ENCODE results near the gene CDH23. TPM values are rescaled to one million over a fixed set of nuclear protein-coding genes. Genes with fewer than 3 reads are reported as not detected.

Gene CDH23
- total and polyA plus RNA-seq, 9 of the 15 experiments (the other 6 are each of a cell fraction or from before 2014, with no cell fraction given), result 0.18 to 1.2 (median 0.47) TPM

- TF ChIP-seq, protein P1, sequence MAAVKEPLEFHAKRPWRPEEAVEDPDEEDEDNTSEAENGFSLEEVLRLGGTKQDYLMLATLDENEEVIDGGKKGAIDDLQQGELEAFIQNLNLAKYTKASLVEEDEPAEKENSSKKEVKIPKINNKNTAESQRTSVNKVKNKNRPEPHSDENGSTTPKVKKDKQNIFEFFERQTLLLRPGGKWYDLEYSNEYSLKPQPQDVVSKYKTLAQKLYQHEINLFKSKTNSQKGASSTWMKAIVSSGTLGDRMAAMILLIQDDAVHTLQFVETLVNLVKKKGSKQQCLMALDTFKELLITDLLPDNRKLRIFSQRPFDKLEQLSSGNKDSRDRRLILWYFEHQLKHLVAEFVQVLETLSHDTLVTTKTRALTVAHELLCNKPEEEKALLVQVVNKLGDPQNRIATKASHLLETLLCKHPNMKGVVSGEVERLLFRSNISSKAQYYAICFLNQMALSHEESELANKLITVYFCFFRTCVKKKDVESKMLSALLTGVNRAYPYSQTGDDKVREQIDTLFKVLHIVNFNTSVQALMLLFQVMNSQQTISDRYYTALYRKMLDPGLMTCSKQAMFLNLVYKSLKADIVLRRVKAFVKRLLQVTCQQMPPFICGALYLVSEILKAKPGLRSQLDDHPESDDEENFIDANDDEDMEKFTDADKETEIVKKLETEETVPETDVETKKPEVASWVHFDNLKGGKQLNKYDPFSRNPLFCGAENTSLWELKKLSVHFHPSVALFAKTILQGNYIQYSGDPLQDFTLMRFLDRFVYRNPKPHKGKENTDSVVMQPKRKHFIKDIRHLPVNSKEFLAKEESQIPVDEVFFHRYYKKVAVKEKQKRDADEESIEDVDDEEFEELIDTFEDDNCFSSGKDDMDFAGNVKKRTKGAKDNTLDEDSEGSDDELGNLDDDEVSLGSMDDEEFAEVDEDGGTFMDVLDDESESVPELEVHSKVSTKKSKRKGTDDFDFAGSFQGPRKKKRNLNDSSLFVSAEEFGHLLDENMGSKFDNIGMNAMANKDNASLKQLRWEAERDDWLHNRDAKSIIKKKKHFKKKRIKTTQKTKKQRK (IDR thresholded peaks at IDR 0.05; ENCODE audit: borderline replicate concordance, low read depth, low read length), result no peak
- TF ChIP-seq FOXK2 (conservative IDR thresholded peaks at IDR 0.05 in 1 of 2, IDR thresholded peaks at IDR 0.05 in 1 of 2; ENCODE audit: low read depth in 2 of 2) (peak; percentile 78), ZNF445 (CRISPR knock-in tag; IDR thresholded peaks at IDR 0.05; ENCODE audit: low read depth) (no peak), CREB3 (tag; conservative IDR thresholded peaks at IDR 0.05; ENCODE audit: low read depth) (no peak), ZNF212 (CRISPR knock-in tag; IDR thresholded peaks at IDR 0.05) (no peak), ZNF699 (CRISPR knock-in tag; IDR thresholded peaks at IDR 0.05; ENCODE audit: insufficient replicate concordance) (no peak), RAD51 (IDR thresholded peaks at IDR 0.05; ENCODE audit: borderline replicate concordance, low read depth) (no peak), USF1 (CRISPR knock-in tag; IDR thresholded peaks at IDR 0.05) (no peak), SIN3A (IDR thresholded peaks at IDR 0.05; ENCODE audit: borderline replicate concordance in 2 of 2, control insufficient read depth in 1 of 2, low read depth in 2 of 2, low read length in 2 of 2) (no peak), ZNF175 (CRISPR knock-in tag; IDR thresholded peaks at IDR 0.05; ENCODE audit: low read depth) (no peak), MTA3 (IDR thresholded peaks at IDR 0.05; ENCODE audit: borderline replicate concordance) (no peak; the same call in none of the 2 replicates), ZNF639 (CRISPR knock-in tag; conservative IDR thresholded peaks at IDR 0.05 in 1 of 2, IDR thresholded peaks at IDR 0.05 in 1 of 2) (peak in 1 of 2 experiments; percentile 77; a peak in 2 of 4 replicates), ZNF282 (CRISPR knock-in tag; IDR thresholded peaks at IDR 0.05) (no peak), SMARCC2 (IDR thresholded peaks at IDR 0.05; ENCODE audit: low read depth) (peak; percentile 82), ATF1 (CRISPR knock-in tag; IDR thresholded peaks at IDR 0.05) (no peak), ATF1 (tag; IDR thresholded peaks at IDR 0.05) (no peak), MCM5 (IDR thresholded peaks at IDR 0.05; ENCODE audit: low read depth) (no peak), ASH1L (IDR thresholded peaks at IDR 0.05; ENCODE audit: borderline replicate concordance, low read depth, partially characterized antibody) (no peak)
- TF ChIP-seq, protein P2, sequence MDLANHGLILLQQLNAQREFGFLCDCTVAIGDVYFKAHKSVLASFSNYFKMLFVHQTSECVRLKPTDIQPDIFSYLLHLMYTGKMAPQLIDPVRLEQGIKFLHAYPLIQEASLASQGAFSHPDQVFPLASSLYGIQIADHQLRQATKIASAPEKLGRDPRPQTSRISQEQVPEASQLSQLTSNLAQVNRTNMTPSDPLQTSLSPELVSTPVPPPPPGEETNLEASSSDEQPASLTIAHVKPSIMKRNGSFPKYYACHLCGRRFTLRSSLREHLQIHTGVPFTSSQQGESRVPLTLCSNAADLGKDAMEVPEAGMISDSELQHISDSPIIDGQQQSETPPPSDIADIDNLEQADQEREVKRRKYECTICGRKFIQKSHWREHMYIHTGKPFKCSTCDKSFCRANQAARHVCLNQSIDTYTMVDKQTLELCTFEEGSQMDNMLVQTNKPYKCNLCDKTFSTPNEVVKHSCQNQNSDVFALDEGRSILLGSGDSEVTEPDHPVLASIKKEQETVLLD (IDR thresholded peaks at IDR 0.05), result peak; percentile 92
Observed at GRCh38 chr10:71635251-71635866, 238.6 kb downstream of the CDH23 start (continued).
